SU-DHL-6 (cell line): ENCODE measurements around the gene BICD1.

ENCODE experiments used
- CTCF ChIP-seq: fragments of 200-600 bp; sonication (generic); IDR thresholded peaks from one replicate; pipeline ENCODE4 v1.5.1; 2017; ENCODE audit warnings: antibody characterized with exemption, mild to moderate bottlenecking, low read length, moderate library complexity; ENCODE audit not compliant: insufficient read depth, poor library complexity, severe bottlenecking
- EZH2phosphoT487 ChIP-seq: fragments of 200-600 bp; sonication (generic), shearing (Covaris generic); conservative IDR thresholded peaks from 2 replicates; pipeline ENCODE4 v1.6.1; 2018; ENCODE audit warnings: mild to moderate bottlenecking, antibody characterized with exemption, low read length, moderate library complexity, mixed read lengths

DNA sequence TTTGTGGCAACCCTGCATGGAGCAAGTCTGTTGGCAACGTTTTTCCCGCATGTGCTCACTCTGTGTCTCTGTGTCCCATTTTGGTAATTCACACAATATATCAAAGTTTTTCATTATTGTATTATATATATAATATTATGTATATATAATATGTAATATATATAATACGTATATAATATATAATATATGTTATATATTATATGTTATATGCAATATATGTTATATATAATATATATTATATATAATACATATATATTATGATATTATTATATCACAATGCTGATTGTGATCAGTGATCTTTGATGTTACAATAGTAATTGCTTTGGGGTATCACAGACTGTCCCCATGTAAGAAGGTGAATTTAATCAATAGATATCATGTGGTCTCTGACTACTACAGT lies 84.8 kb downstream of the BICD1 start:
- no peak for TF ChIP-seq CTCF
- no peak for TF ChIP-seq EZH2phosphoT487
